GM18507 (cell line): ENCODE results near the gene DIO2.

Experiments
- DNase-seq: peaks from one replicate; pipeline ENCODE4 v3.0.0; 2011; ENCODE audit warnings: low read depth; ENCODE audit not compliant: insufficient read length; ENCODE audit errors: extremely low spot score
- FAIRE-seq: peaks from 2 replicates; lab custom pipeline; 2011; peaks lifted over from hg19 to GRCh38; lab: Jason Lieb, UNC

DIO2 gene

GRCh38 chr14:80176893-80177292 is 34.4 kb downstream of the DIO2 start:
- DNase-seq (no peak), FAIRE-seq (no peak)

- DNase-seq (no peak), FAIRE-seq (no peak)
Observed at GRCh38 chr14:80172375-80173051, 38.8 kb downstream of the DIO2 start.

GRCh38 chr14:80167793-80168448 is 43.4 kb downstream of the DIO2 start:
- FAIRE-seq (no peak), DNase-seq (no peak)

- FAIRE-seq = no peak
Observed at GRCh38 chr14:80164991-80165721, 46.1 kb downstream of the DIO2 start.

GRCh38 chr14:80152763-80153162 is 58.5 kb downstream of the DIO2 start:
- no peak for FAIRE-seq

More at GRCh38 chr14:80164991-80165721, 46.1 kb downstream of the DIO2 start:
- DNase-seq = no peak

GRCh38 chr14:80152166-80152565 is 59.1 kb downstream of the DIO2 start:
- FAIRE-seq = no peak
- DNase-seq = no peak

More at GRCh38 chr14:80152763-80153162, 58.5 kb downstream of the DIO2 start:
- no peak for DNase-seq

GRCh38 chr14:80150301-80150700 is 61.0 kb downstream of the DIO2 start:
- DNase-seq = no peak
- FAIRE-seq = no peak
